SK-N-SH (cell line): Measurements from ENCODE around the gene RHNO1. TPM values are rescaled to one million over a fixed set of nuclear protein-coding genes. Genes with fewer than 3 reads are reported as not detected.

Experiments
- CTCF ChIA-PET: fragments of 300-600, 350-600 bp; formaldehyde crosslinking; extraction: SDS; loops from one replicate; lab custom pipeline; 2021; lab: Yijun Ruan, JAX
- POLR2A ChIA-PET: fragments of 350-600 bp; sonication (Branson Sonifier 250); formaldehyde crosslinking; extraction: SDS; loops from one replicate; lab custom pipeline; 2020; ENCODE audit warnings: antibody characterized with exemption, inconsistent platforms; lab: Yijun Ruan, JAX
- DNase-seq: peaks from one replicate; pipeline ENCODE4 v3.0.0; 2012
- H2AFZ ChIP-seq: fragments of 200-600 bp; sonication (generic); 2 replicates; pipeline ENCODE4 v1.8.1; 2016; ENCODE audit warnings: antibody characterized with exemption, mild to moderate bottlenecking, low read depth
- H3F3A ChIP-seq: fragments of 200-600 bp; sonication (generic); replicated peaks from 2 replicates; pipeline ENCODE3; 2016; ENCODE audit warnings: antibody characterized with exemption, mild to moderate bottlenecking; ENCODE audit not compliant: insufficient read depth
- H3K27ac ChIP-seq, 2 experiments: fragments of 200-500 bp in 1 of 2; fragments of 200-600 bp in 1 of 2; sonication (Bioruptor generic) in 1 of 2; sonication (generic), shearing (Covaris generic) in 1 of 2; 2 replicates each; pipeline versions ENCODE4 v1.5.1 to v1.6.1; 2014 to 2016; ENCODE audit warnings: low read depth in 2 of 2, inconsistent platforms in 1 of 2, low read length in 1 of 2, mild to moderate bottlenecking in 1 of 2, mixed read lengths in 1 of 2
- H3K27me3 ChIP-seq: fragments of 200-600 bp; sonication (generic), shearing (Covaris generic); 2 replicates; pipeline ENCODE4 v1.6.1; 2016; ENCODE audit warnings: mixed run types; ENCODE audit not compliant: insufficient read depth
- H3K36me3 ChIP-seq, 2 experiments: fragments of 200-500 bp in 1 of 2; fragments of 200-600 bp in 1 of 2; sonication (Bioruptor generic) in 1 of 2; sonication (generic) in 1 of 2; replicated peaks in 1 of 2; 2 replicates each; pipeline versions ENCODE3 to v1.5.1; 2014 to 2016; ENCODE audit warnings: low read length in 1 of 2, mild to moderate bottlenecking in 1 of 2; ENCODE audit not compliant: insufficient read depth in 2 of 2, control insufficient read depth in 1 of 2
- H3K4me1 ChIP-seq, 2 experiments: fragments of 200-500 bp in 1 of 2; fragments of 200-600 bp in 1 of 2; sonication (Bioruptor generic) in 1 of 2; sonication (generic), shearing (Covaris generic) in 1 of 2; 2 replicates each; pipeline versions ENCODE4 v1.5.1 to v1.6.1; 2014 to 2016; ENCODE audit warnings: low read depth in 1 of 2, low read length in 1 of 2, mixed run types in 1 of 2; ENCODE audit not compliant: insufficient read depth in 2 of 2, control insufficient read depth in 1 of 2
- H3K4me2 ChIP-seq: fragments of 200-600 bp; sonication (generic), shearing (Covaris generic); 2 replicates; pipeline ENCODE4 v1.6.1; 2017; ENCODE audit warnings: mixed run types
- H3K4me3 ChIP-seq, 2 experiments: fragments of 200-500 bp in 1 of 2; fragments of 200-600 bp in 1 of 2; sonication (Bioruptor generic) in 1 of 2; sonication (generic), shearing (Covaris generic) in 1 of 2; 2 replicates each; pipeline versions ENCODE4 v1.5.1 to v1.8.1; 2014 to 2016; ENCODE audit warnings: low read depth in 2 of 2, inconsistent platforms in 1 of 2, low read length in 1 of 2, mild to moderate bottlenecking in 1 of 2, mixed read lengths in 1 of 2, moderate library complexity in 1 of 2
- H3K79me2 ChIP-seq: fragments of 200-600 bp; sonication (generic); 2 replicates; pipeline ENCODE4 v1.8.1; 2017; ENCODE audit warnings: mild to moderate bottlenecking; ENCODE audit not compliant: insufficient read depth
- H3K9ac ChIP-seq: fragments of 200-600 bp; sonication (generic); 2 replicates; pipeline ENCODE4 v1.6.1; 2017; ENCODE audit warnings: mixed run types
- H3K9me2 ChIP-seq: fragments of 200-600 bp; sonication (generic); 2 replicates; pipeline ENCODE4 v1.6.1; 2017; ENCODE audit warnings: mixed run types
- H3K9me3 ChIP-seq: fragments of 200-600 bp; sonication (generic); 2 replicates; pipeline ENCODE4 v1.6.1; 2017; ENCODE audit warnings: mixed run types, mild to moderate bottlenecking, moderate library complexity
- H4K20me1 ChIP-seq: fragments of 200-600 bp; sonication (generic); 2 replicates; pipeline ENCODE4 v1.6.1; 2017; ENCODE audit warnings: mild to moderate bottlenecking, mixed run types; ENCODE audit not compliant: insufficient read depth
- ELF1 ChIP-seq: IDR thresholded peaks from 2 replicates; pipeline ENCODE4 v1.4.0; 2012
- GABPA ChIP-seq: IDR thresholded peaks from 2 replicates; pipeline ENCODE4 v1.4.0; 2012; ENCODE audit warnings: low read depth, mild to moderate bottlenecking
- JUND ChIP-seq: IDR thresholded peaks from 2 replicates; pipeline ENCODE4 v1.4.0; 2012
- MXI1 ChIP-seq: IDR thresholded peaks from 2 replicates; pipeline ENCODE4 v1.6.1; 2012; ENCODE audit warnings: mild to moderate bottlenecking, low read depth, low read length, improper control_type of control experiment
- NFIC ChIP-seq: IDR thresholded peaks from 2 replicates; pipeline ENCODE4 v1.4.0; 2012; ENCODE audit warnings: borderline replicate concordance
- POLR2AphosphoS5 ChIP-seq: IDR thresholded peaks from 2 replicates; pipeline ENCODE4 v1.6.1; 2012; ENCODE audit warnings: low read depth, low read length
- RFX5 ChIP-seq: IDR thresholded peaks from 2 replicates; pipeline ENCODE4 v1.6.1; 2012; ENCODE audit warnings: mild to moderate bottlenecking, improper control_type of control experiment, low read length
- SIN3A ChIP-seq: IDR thresholded peaks from 2 replicates; pipeline ENCODE4 v1.6.1; 2012; ENCODE audit warnings: low read depth, mild to moderate bottlenecking, low read length, moderate library complexity, borderline replicate concordance
- TCF12 ChIP-seq: IDR thresholded peaks from 2 replicates; pipeline ENCODE4 v1.4.0; 2012
- TEAD4 ChIP-seq: IDR thresholded peaks from 2 replicates; pipeline ENCODE4 v1.4.0; 2012; ENCODE audit warnings: mild to moderate bottlenecking, borderline replicate concordance; ENCODE audit not compliant: insufficient read depth
- YY1 ChIP-seq: IDR thresholded peaks from 2 replicates; pipeline ENCODE4 v1.4.0; 2012; ENCODE audit warnings: low read depth, mild to moderate bottlenecking
- ZBTB33 ChIP-seq: IDR thresholded peaks from 2 replicates; pipeline ENCODE4 v1.4.0; 2012; ENCODE audit warnings: low read depth, borderline replicate concordance
- WGBS: methylation state at CpG from one replicate; pipeline ENCODE4 v1.1.6; 2017; ENCODE audit warnings: low lambda C conversion rate; 5-methylcytosine and 5-hydroxymethylcytosine counted together
- polyA plus RNA-seq, 3 experiments: library from polyadenylated mRNA; depleted of rRNA; stranded (reverse); fragments of >200 nt; gene quantifications; 2 replicates each; pipeline ENCODE4 v1.2.3, GENCODE V29; 2012
- TF ChIP-seq, protein P1 (sequence below): fragments of 150-350 bp; IDR thresholded peaks from 2 replicates; pipeline ENCODE4 v1.6.1; 2017; ENCODE audit warnings: antibody characterized with exemption, low read length, low read depth, borderline replicate concordance
- TF ChIP-seq, protein P2 (sequence below): IDR thresholded peaks from 2 replicates; pipeline ENCODE4; 2012

RHNO1 gene
- polyA plus RNA-seq, 1 of the 3 experiments (the other 2 are of a cell fraction): 28.9 TPM

- H4K20me1 ChIP-seq: no peaks in the 10 kb centered on the region
- CTCF ChIA-PET: interaction anchor here (1.1 to 3.5 kb wide), 2 partner anchors 21 to 112 kb away, joined by 4 to 15 read pairs; no protein-coding TSS in a partner anchor
- H3K9me2 ChIP-seq: no peaks in the 10 kb centered on the region
- DNase-seq: no peak
- no peak overlapping the region for H2AFZ ChIP-seq
- H3K4me3 ChIP-seq: no peak overlapping the region
- H3K79me2 ChIP-seq: no peaks in the 10 kb centered on the region
- POLR2A ChIA-PET: no interaction called here
- peaks cover 4 to 15% of the 10 kb centered on the region in 2 experiments; a peak in 3 of 4 replicates for H3K4me1 ChIP-seq
- no peaks in the 10 kb centered on the region for H3K27me3 ChIP-seq
- H3K36me3 ChIP-seq: peaks cover 0 to 5% of the 10 kb centered on the region in 2 experiments
- no peak overlapping the region for H3K4me2 ChIP-seq
- no peaks in the 10 kb centered on the region for H3F3A ChIP-seq
- no peak overlapping the region for H3K9ac ChIP-seq
- whole genome bisulfite sequencing: 78% methylated on average over 3 of the region's 6 CpGs
- TF ChIP-seq POLR2AphosphoS5 (no peak), TEAD4 (no peak), GABPA (no peak), TCF12 (no peak), NFIC (no peak), SIN3A (no peak), RFX5 (no peak), MXI1 (no peak), JUND (no peak)
- TF ChIP-seq, protein P1, sequence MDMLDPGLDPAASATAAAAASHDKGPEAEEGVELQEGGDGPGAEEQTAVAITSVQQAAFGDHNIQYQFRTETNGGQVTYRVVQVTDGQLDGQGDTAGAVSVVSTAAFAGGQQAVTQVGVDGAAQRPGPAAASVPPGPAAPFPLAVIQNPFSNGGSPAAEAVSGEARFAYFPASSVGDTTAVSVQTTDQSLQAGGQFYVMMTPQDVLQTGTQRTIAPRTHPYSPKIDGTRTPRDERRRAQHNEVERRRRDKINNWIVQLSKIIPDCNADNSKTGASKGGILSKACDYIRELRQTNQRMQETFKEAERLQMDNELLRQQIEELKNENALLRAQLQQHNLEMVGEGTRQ: no peak
- H3K9me3 ChIP-seq: no peaks in the 10 kb centered on the region
- no peak overlapping the region for H3K27ac ChIP-seq
These were observed 44.4 kb upstream of the RHNO1 start for GRCh38 chr12:2832550-2833127.

- H3K79me2 ChIP-seq: no peaks in the 10 kb centered on the region
- TF ChIP-seq ZBTB33: no peak
- no peak for TF ChIP-seq MXI1
- no peak for TF ChIP-seq TEAD4
- no peak for TF ChIP-seq YY1
- TF ChIP-seq, protein P2, sequence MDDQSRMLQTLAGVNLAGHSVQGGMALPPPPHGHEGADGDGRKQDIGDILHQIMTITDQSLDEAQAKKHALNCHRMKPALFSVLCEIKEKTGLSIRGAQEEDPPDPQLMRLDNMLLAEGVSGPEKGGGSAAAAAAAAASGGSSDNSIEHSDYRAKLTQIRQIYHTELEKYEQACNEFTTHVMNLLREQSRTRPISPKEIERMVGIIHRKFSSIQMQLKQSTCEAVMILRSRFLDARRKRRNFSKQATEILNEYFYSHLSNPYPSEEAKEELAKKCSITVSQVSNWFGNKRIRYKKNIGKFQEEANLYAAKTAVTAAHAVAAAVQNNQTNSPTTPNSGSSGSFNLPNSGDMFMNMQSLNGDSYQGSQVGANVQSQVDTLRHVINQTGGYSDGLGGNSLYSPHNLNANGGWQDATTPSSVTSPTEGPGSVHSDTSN: no peak
- no peak for TF ChIP-seq ELF1
- no peak for TF ChIP-seq GABPA
- H3K4me1 ChIP-seq: peaks cover 4 to 15% of the 10 kb centered on the region in 2 experiments; a peak in 3 of 4 replicates
- POLR2A ChIA-PET: no interaction called here
- no peak for DNase-seq
- no peak overlapping the region for H3K9ac ChIP-seq
- no peaks in the 10 kb centered on the region for H3F3A ChIP-seq
- no peaks in the 10 kb centered on the region for H4K20me1 ChIP-seq
- no peaks in the 10 kb centered on the region for H3K9me3 ChIP-seq
- H3K36me3 ChIP-seq: no peaks in the 10 kb centered on the region
- no peaks in the 10 kb centered on the region for H3K9me2 ChIP-seq
- H2AFZ ChIP-seq: no peak overlapping the region
- CTCF ChIA-PET: interaction anchor here (0.9 to 3.5 kb wide), 3 partner anchors 13 to 111 kb away, joined by 4 to 15 read pairs (median 4); no protein-coding TSS in a partner anchor
- 84% methylated on average over 5 of the region's 5 CpGs for WGBS
- no peaks in the 10 kb centered on the region for H3K27me3 ChIP-seq
- no peak overlapping the region for H3K4me3 ChIP-seq
- no peak overlapping the region for H3K4me2 ChIP-seq
- H3K27ac ChIP-seq: no peak overlapping the region
These were observed 43.7 kb upstream of the RHNO1 start for GRCh38 chr12:2833327-2833726.
